Activated naive CD4-positive, alpha-beta T cell treated with anti-CD3 and anti-CD28 coated beads, Interleukin-2, amount 10 ng/mL, durations not matched to agents 7 days and 5 days (primary cell): ENCODE data around the gene CLRN1.

Experiments
- CTCF ChIA-PET: fragments of 350-600 bp; sonication (Branson Sonifier 250); formaldehyde crosslinking; loops from one replicate; lab custom pipeline; 2021; ENCODE audit warnings: antibody characterized with exemption; lab: Charles Lee
- DNase-seq: peaks from one replicate; pipeline ENCODE4 v3.0.0-alpha.2; 2020
- H3K27ac Mint-ChIP-seq: one replicate; pipeline ENCODE4 v1.8.0; 2021; ENCODE audit warnings: mild to moderate bottlenecking, moderate library complexity, mixed read lengths
- H3K27me3 Mint-ChIP-seq: one replicate; pipeline ENCODE4 v1.8.0; 2021; ENCODE audit warnings: mild to moderate bottlenecking, mixed read lengths
- H3K36me3 Mint-ChIP-seq: one replicate; pipeline ENCODE4 v1.8.0; 2021; ENCODE audit warnings: mixed read lengths
- H3K4me1 Mint-ChIP-seq: one replicate; pipeline ENCODE4 v1.8.0; 2021; ENCODE audit warnings: mixed read lengths
- H3K4me3 Mint-ChIP-seq: one replicate; pipeline ENCODE4 v1.8.0; 2021; ENCODE audit warnings: mild to moderate bottlenecking, moderate library complexity, mixed read lengths
- H3K9me3 Mint-ChIP-seq: one replicate; pipeline ENCODE4 v1.8.0; 2021; ENCODE audit warnings: mixed read lengths

The CLRN1 gene, protein sequence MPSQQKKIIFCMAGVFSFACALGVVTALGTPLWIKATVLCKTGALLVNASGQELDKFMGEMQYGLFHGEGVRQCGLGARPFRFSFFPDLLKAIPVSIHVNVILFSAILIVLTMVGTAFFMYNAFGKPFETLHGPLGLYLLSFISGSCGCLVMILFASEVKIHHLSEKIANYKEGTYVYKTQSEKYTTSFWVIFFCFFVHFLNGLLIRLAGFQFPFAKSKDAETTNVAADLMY

DNA sequence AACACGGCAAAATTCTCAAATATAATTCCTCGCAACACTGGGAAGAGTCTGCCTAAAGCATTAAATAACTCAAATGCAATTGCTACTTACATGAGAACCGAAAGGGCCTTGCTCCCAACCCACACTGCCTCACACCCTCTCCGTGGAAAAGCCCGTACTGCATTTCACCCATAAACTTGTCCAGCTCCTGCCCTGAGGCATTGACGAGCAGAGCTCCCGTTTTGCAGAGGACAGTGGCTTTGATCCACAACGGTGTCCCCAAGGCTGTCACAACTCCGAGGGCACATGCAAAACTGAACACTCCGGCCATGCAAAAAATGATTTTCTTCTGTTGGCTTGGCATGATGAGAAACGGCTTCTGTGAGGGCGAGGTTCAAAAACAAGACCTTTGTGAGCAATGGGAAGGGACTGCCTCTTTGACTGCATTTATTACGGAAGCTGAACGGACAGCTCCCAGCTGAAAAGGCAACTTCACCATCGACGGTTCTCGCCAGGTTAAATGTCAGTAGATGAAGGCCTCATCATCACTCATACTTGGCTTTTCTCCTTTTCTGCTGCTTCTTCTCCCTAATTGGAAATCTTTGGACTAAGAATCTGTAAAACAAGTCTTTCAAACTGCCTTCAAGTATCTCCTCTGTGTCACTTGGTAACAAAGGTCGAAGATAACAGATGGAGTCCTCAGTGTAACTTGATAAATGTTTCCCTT, at the start of gene CLRN1:
CLRN1 (minus strand) TSS at position 362 of the 706 bp plus-strand sequence; CDS start at position 343, 19 bp downstream.
- no peaks in the 10 kb centered on the region for H3K4me1 Mint-ChIP-seq
- CTCF ChIA-PET, result no interaction called here
- H3K27ac Mint-ChIP-seq, result no peak within 1 kb of the TSS
- H3K9me3 Mint-ChIP-seq, result no peaks in the 10 kb centered on the region
- H3K27me3 Mint-ChIP-seq, result peaks cover 18% of the 10 kb centered on the region
- H3K4me3 Mint-ChIP-seq, result no peak within 1 kb of the TSS
- no peak for DNase-seq
- no peaks in the 10 kb centered on the region for H3K36me3 Mint-ChIP-seq

DNA sequence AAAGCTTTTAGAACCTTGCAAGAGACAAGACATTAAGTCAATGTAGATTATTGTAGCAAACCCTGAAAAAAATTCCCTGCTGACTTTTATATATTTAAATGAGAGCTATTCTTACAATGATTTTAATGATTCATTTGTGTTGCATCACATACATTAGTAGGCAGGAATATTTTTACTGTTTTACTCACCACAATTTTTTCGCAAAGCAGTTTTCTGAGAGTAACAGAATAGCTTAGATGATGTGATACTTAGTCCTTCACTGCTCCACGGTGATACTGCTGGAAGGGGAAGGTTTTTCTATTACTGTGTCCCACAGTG, 43.9 kb upstream of the CLRN1 start:
- Mint-ChIP-seq H3K27ac (no peak overlapping the region), H3K36me3 (no peaks in the 10 kb centered on the region), H3K27me3 (peaks cover 14% of the 10 kb centered on the region), H3K9me3 (no peaks in the 10 kb centered on the region), H3K4me3 (no peak overlapping the region), H3K4me1 (no peaks in the 10 kb centered on the region)
- CTCF ChIA-PET, result no interaction called here
- no peak for DNase-seq

DNA sequence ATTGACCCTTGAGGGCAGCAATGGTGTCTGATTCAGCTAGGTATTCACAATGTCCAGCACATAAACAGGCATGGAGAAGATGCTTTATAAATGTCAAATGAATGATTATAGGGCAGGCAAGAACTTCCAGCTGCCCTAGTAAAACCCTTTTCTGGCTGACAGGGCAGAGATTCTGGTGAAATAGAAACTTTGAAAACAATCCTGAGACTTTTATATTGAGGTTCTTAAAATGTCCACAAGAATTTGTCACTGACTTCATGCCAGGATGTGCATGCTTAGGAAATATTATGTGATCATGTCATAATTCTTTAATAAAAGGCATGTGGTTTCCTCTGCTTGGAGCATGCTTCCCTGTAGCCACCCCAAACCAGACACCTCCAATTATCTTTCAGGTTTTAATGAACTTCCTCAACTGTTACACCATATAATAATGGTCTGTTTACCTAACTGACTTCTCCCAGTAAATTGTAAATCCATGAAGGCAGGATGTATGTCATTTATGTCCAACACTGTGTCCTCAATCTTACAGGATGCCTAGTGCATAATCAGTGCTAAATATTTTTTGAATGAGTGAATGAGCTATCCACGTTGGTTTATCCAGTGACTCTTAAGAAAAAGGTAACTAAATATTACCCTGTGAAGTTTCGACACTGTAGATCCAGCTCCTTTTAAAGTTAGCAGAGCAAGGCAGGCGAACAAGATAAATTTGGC, 43.4 kb upstream of the CLRN1 start:
- H3K27ac Mint-ChIP-seq, result no peak overlapping the region
- H3K36me3 Mint-ChIP-seq, result no peaks in the 10 kb centered on the region
- no peaks in the 10 kb centered on the region for H3K9me3 Mint-ChIP-seq
- DNase-seq, result no peak
- H3K4me3 Mint-ChIP-seq, result no peak overlapping the region
- H3K27me3 Mint-ChIP-seq, result peaks cover 14% of the 10 kb centered on the region
- CTCF ChIA-PET, result interaction anchor here (0.6 kb wide), 1 partner anchor 119 kb away, joined by 3 read pairs; no protein-coding TSS in a partner anchor
- H3K4me1 Mint-ChIP-seq, result no peaks in the 10 kb centered on the region

DNA sequence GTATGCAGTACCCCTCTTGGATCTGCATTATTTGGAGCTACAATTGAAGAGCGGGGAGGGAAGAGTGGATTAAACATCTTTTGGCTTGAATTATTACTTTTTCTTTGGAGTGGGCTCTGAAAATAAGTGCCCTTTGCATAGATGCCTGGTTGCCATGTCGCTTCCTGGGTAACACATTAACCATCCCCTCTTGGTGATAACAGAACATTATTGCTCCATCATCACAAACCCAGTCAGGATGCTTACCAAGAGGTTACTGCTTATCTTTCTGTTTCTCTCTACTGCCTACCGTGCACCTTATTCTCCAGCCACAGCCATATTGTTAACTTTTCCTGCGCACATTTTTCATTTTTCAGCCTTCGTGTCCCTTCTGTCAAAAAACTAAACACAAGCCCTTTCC, 42.7 kb upstream of the CLRN1 start:
- Mint-ChIP-seq H3K4me1 (no peaks in the 10 kb centered on the region), H3K27ac (no peak overlapping the region), H3K4me3 (no peak overlapping the region), H3K27me3 (peaks cover 14% of the 10 kb centered on the region), H3K36me3 (no peaks in the 10 kb centered on the region), H3K9me3 (no peaks in the 10 kb centered on the region)
- CTCF ChIA-PET, result interaction anchor here (0.6 kb wide), 1 partner anchor 118 kb away, joined by 3 read pairs; no protein-coding TSS in a partner anchor
- DNase-seq, result no peak

DNA sequence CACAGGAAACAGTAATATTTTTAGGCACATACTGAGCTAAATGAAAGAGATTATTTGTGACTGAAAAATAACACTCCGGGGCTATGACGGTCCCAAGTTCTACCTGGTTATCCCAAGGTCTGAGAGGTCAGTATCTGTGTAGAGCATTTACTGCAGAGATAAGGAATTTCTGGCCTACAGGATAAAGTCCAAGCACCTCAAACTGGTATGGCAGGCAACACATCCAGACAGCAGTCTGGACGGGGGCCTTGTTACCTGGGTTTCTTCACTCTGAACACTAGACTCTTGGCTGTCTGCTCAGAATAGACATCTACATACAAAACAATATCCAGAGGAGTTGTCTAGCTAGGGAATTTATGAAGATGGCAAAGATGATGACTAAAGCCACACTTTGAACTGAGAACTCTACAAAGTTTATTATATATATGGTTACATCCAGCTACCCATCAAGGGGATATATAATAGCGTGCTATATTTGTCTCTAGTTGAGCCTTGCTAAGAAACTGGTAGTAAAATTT, 42.0 kb upstream of the CLRN1 start:
- CTCF ChIA-PET, result no interaction called here
- H3K27ac Mint-ChIP-seq, result no peak overlapping the region

DNA sequence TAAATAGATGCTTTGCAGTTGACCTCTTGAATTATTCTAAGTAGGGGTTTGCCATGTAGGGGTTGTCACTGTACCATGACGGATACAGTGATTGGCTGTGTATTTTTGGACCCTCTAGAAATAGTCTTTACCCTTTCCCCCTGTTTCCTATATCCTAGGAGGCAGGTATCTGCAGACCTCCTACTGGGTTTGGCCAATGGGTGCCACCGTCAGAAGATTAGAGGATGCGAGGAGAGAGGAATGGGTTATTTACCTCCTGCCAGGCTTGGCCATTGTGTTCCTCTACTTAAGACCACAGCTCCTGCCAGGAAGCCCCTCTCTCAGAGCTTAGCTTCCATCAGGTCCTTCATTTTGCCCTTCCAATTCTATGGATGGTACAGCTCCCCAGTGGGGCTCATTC, 40.2 kb upstream of the CLRN1 start:
- H3K4me1 Mint-ChIP-seq, result no peaks in the 10 kb centered on the region
- CTCF ChIA-PET, result no interaction called here
- H3K36me3 Mint-ChIP-seq, result no peaks in the 10 kb centered on the region
- H3K27ac Mint-ChIP-seq, result no peak overlapping the region
- no peak overlapping the region for H3K4me3 Mint-ChIP-seq
- no peak for DNase-seq
- H3K27me3 Mint-ChIP-seq, result peaks cover 11% of the 10 kb centered on the region
- H3K9me3 Mint-ChIP-seq, result no peaks in the 10 kb centered on the region

More for the DNA sequence above, 42.0 kb upstream of the CLRN1 start:
- H3K27me3 Mint-ChIP-seq, result peaks cover 14% of the 10 kb centered on the region
- H3K9me3 Mint-ChIP-seq, result no peaks in the 10 kb centered on the region
- no peak for DNase-seq
- no peaks in the 10 kb centered on the region for H3K36me3 Mint-ChIP-seq
- H3K4me1 Mint-ChIP-seq, result no peaks in the 10 kb centered on the region
- no peak overlapping the region for H3K4me3 Mint-ChIP-seq

DNA sequence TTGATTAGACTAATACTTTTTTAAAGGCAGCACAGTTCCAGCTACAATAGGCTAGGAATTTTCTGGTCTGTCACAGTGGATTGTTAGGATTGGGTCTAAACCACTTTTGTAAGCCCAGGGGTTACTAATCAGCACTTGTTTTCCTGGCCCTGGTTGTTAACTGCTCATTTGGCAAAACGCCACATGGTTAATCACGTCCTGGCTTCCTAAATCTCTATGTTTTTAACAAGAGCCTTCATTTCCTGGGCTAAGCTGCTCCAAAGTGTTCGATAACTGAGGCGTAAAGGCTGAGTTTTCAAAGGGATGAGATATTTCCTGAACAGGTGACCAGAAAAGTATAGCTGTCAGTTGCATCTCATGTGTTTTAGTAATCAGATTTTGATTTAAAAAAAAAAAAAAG, 38.9 kb upstream of the CLRN1 start:
- Mint-ChIP-seq H3K9me3 (no peaks in the 10 kb centered on the region), H3K36me3 (no peaks in the 10 kb centered on the region), H3K27ac (no peak overlapping the region), H3K4me1 (no peaks in the 10 kb centered on the region), H3K27me3 (peaks cover 11% of the 10 kb centered on the region), H3K4me3 (no peak overlapping the region)
- CTCF ChIA-PET, result interaction anchor here (0.9 kb wide), 1 partner anchor 8 kb away, joined by 7 read pairs; no protein-coding TSS in a partner anchor
- DNase-seq, result no peak

DNA sequence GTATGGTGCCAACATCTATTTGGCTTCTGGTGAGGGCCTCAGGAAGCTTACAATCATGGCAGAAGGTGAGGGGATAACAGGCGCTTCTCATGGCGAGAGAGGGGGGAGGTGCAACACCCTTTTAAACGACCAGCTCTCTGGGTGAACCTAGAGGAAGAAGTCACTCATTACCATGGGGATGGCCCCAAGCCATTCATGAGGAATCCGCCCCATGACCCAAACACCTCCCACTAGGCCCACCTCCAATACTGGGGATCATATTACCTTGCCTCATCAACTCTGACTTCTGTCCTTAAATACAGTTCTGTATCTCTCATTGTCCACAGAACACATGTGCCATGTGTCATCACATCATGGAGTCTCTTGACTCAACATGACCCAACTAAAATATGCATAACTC, 37.5 kb upstream of the CLRN1 start:
- Mint-ChIP-seq H3K4me3 (no peak overlapping the region), H3K4me1 (no peaks in the 10 kb centered on the region), H3K36me3 (no peaks in the 10 kb centered on the region), H3K27me3 (peaks cover 6% of the 10 kb centered on the region), H3K27ac (no peak overlapping the region), H3K9me3 (no peaks in the 10 kb centered on the region)
- no peak for DNase-seq
- CTCF ChIA-PET, result interaction anchor here (0.8 kb wide), 1 partner anchor 133 kb away, joined by 4 read pairs; no protein-coding TSS in a partner anchor

DNA sequence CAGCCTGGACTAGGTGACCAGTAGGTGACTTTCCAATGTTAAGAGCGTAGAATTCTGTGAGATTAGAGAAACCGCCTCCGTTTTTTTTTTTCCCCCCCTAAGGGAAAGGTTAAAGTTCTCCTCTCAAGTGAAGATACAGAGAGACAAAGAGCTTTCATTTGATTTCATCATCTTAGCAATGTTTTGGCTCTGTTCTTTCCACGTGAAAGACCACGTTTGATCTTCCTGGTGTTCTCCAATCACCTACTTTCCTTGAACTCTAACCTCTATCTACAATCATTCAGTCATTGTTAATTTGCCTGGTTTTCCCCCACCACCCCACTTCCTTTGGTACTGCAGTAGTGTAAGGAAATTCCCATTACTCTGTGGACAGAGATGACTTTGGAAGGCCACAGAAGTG, 36.9 kb upstream of the CLRN1 start:
- H3K27ac Mint-ChIP-seq, result no peak overlapping the region
- H3K4me3 Mint-ChIP-seq, result no peak overlapping the region
- CTCF ChIA-PET, result interaction anchor here (0.8 to 1.4 kb wide), 2 partner anchors 77 to 134 kb away, joined by 3 to 4 read pairs; no protein-coding TSS in a partner anchor
- no peaks in the 10 kb centered on the region for H3K9me3 Mint-ChIP-seq
- DNase-seq, result no peak
- peaks cover 8% of the 10 kb centered on the region for H3K27me3 Mint-ChIP-seq
- no peaks in the 10 kb centered on the region for H3K4me1 Mint-ChIP-seq
- H3K36me3 Mint-ChIP-seq, result no peaks in the 10 kb centered on the region

DNA sequence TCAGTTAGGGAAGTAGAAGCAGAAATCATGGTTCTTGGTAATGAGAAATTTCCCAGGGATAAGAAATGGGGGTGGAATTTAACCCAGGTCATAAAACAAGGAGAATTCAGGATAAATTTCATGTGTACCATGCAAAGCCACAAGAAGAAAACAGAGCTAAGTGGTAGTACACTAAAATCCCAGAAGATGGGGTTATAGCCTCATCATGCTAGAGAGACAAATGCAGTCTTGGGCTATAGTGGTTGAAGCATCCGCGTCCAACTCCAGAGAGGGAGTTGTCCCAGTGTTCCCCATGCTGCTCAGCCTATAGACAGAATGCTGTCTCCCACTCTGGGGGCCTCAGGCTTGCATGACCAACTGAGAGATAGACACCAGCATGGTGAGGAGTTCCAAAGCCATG, 36.2 kb upstream of the CLRN1 start:
- Mint-ChIP-seq H3K9me3 (no peaks in the 10 kb centered on the region), H3K27ac (no peak overlapping the region), H3K4me3 (no peak overlapping the region), H3K4me1 (no peaks in the 10 kb centered on the region), H3K36me3 (no peaks in the 10 kb centered on the region), H3K27me3 (peaks cover 6% of the 10 kb centered on the region)
- CTCF ChIA-PET, result interaction anchor here (1.4 kb wide), 1 partner anchor 78 kb away, joined by 3 read pairs; no protein-coding TSS in a partner anchor
- no peak for DNase-seq

DNA sequence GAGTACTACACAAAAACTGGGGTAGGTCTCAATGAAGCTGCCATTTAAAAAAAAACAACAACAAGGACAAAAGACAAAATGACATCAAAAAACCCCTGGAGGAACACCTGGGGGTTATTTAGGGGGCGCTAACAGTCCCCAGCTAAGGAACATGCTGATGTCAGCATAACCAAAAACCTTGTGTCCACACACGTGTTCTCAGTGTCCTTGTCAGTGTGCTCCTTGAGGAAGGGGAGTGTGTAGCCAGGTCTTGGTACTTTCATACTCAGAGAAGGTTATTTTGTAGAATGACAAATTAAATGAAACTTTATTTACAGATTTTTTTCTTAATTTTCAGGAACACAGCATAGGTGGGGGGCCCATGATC, 31.2 kb upstream of the CLRN1 start:
- no peak overlapping the region for H3K27ac Mint-ChIP-seq
- H3K9me3 Mint-ChIP-seq, result no peaks in the 10 kb centered on the region
- no peaks in the 10 kb centered on the region for H3K4me1 Mint-ChIP-seq
- no peak overlapping the region for H3K4me3 Mint-ChIP-seq
- CTCF ChIA-PET, result interaction anchor here (1.3 to 1.7 kb wide), 2 partner anchors 8 to 144 kb away, joined by 3 to 7 read pairs; no protein-coding TSS in a partner anchor
- H3K36me3 Mint-ChIP-seq, result no peaks in the 10 kb centered on the region
- peaks cover 6% of the 10 kb centered on the region for H3K27me3 Mint-ChIP-seq
- DNase-seq, result no peak

DNA sequence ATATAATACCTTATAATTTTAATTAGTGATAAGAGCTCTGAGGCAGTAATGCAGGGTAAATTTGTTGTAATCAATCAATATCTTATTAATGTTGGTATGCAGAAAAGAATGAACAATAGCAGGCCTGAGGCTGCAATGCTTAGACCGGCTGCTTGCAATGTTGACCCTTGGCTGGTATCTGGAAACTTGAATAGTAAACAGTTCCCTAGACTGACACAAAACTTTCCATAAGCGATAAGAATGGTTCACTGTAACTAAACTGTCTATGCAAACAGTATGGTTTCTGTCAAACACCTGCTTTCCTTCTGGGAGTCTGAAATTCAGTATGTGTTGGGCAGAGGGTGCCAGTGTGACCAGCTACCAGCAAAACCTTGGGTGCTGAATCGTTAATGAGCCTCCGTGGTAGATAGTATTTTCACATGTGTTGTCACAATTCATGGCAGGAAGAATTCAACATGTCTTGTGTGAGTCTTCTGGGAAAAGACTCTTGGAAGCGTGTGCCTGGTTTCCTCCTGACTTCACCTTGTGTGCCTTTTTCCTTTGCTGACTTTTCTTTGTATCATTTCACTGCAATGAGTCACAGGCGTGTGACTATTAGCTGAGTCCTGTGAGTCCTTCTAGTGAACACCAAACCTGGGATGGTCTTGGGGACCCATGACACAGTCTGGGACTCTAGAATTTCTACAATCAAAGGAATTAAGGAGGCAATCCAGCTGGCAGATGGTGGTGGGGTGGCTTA, 30.7 kb upstream of the CLRN1 start:
- no peak for DNase-seq
- Mint-ChIP-seq H3K27ac (no peak overlapping the region), H3K4me3 (no peak overlapping the region), H3K9me3 (no peaks in the 10 kb centered on the region), H3K27me3 (peaks cover 6% of the 10 kb centered on the region), H3K36me3 (no peaks in the 10 kb centered on the region), H3K4me1 (no peaks in the 10 kb centered on the region)
- CTCF ChIA-PET, result interaction anchor here (1.3 to 1.7 kb wide), 2 partner anchors 8 to 145 kb away, joined by 3 to 7 read pairs; no protein-coding TSS in a partner anchor

DNA sequence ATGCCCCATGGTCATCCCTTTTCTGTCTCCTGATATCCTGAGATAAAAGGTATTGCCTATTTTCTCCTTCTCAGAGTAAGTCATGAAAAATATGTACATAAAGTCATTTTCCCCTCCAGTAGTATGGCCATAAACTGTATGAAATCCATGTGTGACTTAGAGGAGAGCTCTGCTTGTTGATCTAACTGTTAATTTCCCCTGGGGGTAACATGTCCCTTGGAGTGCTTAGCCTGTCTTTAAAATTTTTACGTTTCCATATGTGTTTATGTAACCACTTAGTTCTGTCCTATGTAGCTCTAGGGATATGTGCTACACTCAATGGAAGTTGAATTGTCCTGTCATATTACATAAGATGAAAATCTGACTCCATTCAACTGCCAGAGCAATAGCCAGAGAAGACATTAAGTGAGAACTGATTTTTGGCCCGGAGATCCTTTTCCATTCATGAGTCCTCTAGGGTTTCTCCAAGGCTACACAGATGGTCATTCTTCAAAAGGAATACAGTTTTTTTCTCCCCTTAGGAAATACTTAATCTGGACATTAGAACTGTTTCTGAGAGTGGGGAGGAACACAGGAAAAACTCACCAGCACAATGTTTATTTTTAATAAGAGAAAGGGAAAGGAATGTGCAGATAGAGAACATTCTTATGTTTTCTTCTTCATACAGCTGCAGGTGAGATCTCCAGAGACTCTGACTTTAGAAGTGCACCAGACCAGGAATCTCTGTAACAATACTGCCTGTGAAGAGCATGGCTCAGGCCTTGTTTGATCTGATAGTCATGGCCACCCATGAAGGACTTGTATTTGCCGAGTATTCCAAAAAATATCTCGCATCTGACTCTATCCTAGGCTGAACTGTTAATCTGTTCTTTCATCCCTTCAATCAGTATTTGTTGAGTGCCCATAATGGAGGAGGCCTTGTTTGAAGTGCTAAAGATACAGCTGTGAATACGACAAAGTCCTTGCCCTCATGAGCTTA, 29.8 kb upstream of the CLRN1 start:
- Mint-ChIP-seq H3K27me3 (peaks cover 6% of the 10 kb centered on the region), H3K27ac (no peak overlapping the region), H3K36me3 (no peaks in the 10 kb centered on the region), H3K9me3 (no peaks in the 10 kb centered on the region), H3K4me1 (no peaks in the 10 kb centered on the region), H3K4me3 (no peak overlapping the region)
- no peak for DNase-seq
- CTCF ChIA-PET, result interaction anchor here (1.3 to 1.7 kb wide), 2 partner anchors 9 to 146 kb away, joined by 3 to 7 read pairs; no protein-coding TSS in a partner anchor
